ENCODE measurements around the gene PJVK. TPM values are rescaled to one million over a fixed set of nuclear protein-coding genes. Genes with fewer than 3 reads are reported as not detected.

Gene PJVK
- total RNA-seq, 1 experiment from 2014 or later: 2.6 TPM

DNA sequence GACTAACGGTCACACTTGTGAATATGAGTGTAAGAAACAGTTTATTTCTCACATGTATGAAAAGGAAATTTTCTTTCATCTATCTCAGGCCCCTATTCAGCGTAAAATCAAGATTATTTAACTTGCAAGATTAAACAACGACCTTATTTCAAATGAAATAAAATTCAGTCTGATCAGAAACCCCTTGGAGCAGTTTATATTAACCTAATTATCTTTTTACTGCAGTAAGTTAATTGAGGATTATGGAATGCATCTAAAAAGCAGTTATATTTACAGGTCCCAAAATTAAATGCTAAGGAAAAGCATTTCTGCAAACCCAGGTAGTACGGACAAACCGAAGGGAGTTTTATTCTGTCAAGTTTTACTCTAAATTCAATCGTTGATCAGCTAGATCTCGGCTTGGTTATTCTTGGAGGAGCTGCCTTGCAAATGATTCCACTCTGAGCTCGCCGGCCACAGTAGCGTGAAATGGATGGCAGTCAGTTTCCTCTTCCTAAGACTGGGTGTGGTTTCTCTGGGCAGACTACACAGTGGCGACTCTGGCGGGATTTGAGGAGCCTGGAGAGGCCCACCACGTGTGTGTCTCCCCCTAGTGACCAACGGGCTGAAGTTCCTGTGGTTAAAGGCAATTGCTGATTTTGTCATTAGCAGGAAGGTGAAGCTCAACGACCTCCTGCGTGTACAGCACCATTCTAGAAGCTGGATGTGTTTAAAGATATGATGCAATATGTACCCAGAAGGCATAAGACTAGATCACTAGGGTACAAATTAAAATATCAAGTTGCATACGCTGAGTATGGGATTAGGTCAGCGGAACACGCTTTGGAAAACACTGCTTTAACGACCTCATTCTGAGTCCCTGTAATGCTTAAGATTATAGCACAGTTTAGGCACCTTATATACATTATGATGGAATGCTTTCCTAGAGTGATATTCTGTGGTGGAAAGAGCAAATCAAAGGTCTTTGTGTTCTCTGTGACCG lies 36.6 kb upstream of the PJVK start:
- peak overlapping the region; percentile 73; the same call in 1 of the 2 replicates for H3K27ac ChIP-seq (ENCODE audit: low read depth, low read length)
- no peaks in the 10 kb centered on the region for H3K36me3 ChIP-seq (ENCODE audit: control insufficient read depth in 1 of 2, insufficient read depth in 2 of 2, low read length in 2 of 2)
- peak overlapping the region; percentile 68 to 79 for H3K4me3 ChIP-seq (replicated peaks in 1 of 2; ENCODE audit: low read depth in 1 of 2, low read length in 2 of 2)
- no peaks in the 10 kb centered on the region for H3K9me2 ChIP-seq (ENCODE audit: insufficient read depth)
- H4K20me1 ChIP-seq (ENCODE audit: insufficient read depth): no peaks in the 10 kb centered on the region
- RAD21 ChIA-PET (ENCODE audit: low non-redundant PET in 1 of 2, low total read pairs in 2 of 2, uncharacterized antibody in 2 of 2, unreplicated experiment in 2 of 2): no interaction called here
- H3K9ac ChIP-seq (ENCODE audit: low read length): peak overlapping the region; percentile 75
- no peaks in the 10 kb centered on the region for H3K27me3 ChIP-seq (ENCODE audit: insufficient read depth, low read length)
- ATAC-seq (peak; percentile 83), DNase-seq (ENCODE audit: low read depth, low spot score) (peak; percentile 93)
- H3K4me1 ChIP-seq (ENCODE audit: control insufficient read depth in 1 of 2, insufficient read depth in 2 of 2, low read length in 2 of 2): peaks cover 12 to 17% of the 10 kb centered on the region in 2 experiments; a peak in 3 of 4 replicates
- POLR2A ChIA-PET: interaction anchor here (1.1 to 2.3 kb wide), 5 partner anchors 10 to 302 kb away, joined by 4 to 11 read pairs (median 4); partner anchors contain the start of genes PJVK, PRKRA and RBM45
- H2AFZ ChIP-seq (ENCODE audit: low read depth, low read length, poor library complexity, severe bottlenecking): peak overlapping the region; percentile 92
- CTCF ChIA-PET: interaction anchor here (0.6 to 2.7 kb wide), 28 partner anchors 9 to 432 kb away, joined by 3 to 25 read pairs (median 4); partner anchors contain the start of genes PJVK, PRKRA and RBM45
- H3K79me2 ChIP-seq (ENCODE audit: insufficient read depth, low read length): no peaks in the 10 kb centered on the region
- H3K9me3 ChIP-seq (ENCODE audit: control insufficient read depth in 1 of 2, insufficient read depth in 1 of 2, low read depth in 1 of 2, low read length in 2 of 2): no peaks in the 10 kb centered on the region
- intact Hi-C loops (cut with micrococcal nuclease): loop anchor here (1.0 to 10.0 kb wide), 6 partner anchors 107 to 510 kb away; partner anchors contain the start of gene RBM45
- peak overlapping the region; percentile 86 for H3K4me2 ChIP-seq (ENCODE audit: low read length)
- TSS peak; percentile 91 for BruUV-seq (replicated peaks)
- TF ChIP-seq SRF (IDR thresholded peaks at IDR 0.05; ENCODE audit: low read depth): peak; percentile 53; the same call in 1 of the 2 replicates
- TF ChIP-seq, protein P1, sequence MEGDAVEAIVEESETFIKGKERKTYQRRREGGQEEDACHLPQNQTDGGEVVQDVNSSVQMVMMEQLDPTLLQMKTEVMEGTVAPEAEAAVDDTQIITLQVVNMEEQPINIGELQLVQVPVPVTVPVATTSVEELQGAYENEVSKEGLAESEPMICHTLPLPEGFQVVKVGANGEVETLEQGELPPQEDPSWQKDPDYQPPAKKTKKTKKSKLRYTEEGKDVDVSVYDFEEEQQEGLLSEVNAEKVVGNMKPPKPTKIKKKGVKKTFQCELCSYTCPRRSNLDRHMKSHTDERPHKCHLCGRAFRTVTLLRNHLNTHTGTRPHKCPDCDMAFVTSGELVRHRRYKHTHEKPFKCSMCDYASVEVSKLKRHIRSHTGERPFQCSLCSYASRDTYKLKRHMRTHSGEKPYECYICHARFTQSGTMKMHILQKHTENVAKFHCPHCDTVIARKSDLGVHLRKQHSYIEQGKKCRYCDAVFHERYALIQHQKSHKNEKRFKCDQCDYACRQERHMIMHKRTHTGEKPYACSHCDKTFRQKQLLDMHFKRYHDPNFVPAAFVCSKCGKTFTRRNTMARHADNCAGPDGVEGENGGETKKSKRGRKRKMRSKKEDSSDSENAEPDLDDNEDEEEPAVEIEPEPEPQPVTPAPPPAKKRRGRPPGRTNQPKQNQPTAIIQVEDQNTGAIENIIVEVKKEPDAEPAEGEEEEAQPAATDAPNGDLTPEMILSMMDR (IDR thresholded peaks at IDR 0.05 in 2 of 3, conservative IDR thresholded peaks at IDR 0.05 in 1 of 3; ENCODE audit: borderline replicate concordance in 1 of 3, insufficient read depth in 1 of 3, low read depth in 2 of 3, low read length in 2 of 3): peak; percentile 85 to 89 (median 89)
- TF ChIP-seq SP1 (IDR thresholded peaks at IDR 0.05; ENCODE audit: low read depth): no peak; the same call in none of the 2 replicates
- TF ChIP-seq RAD21 (IDR thresholded peaks at IDR 0.05; ENCODE audit: low read depth): peak; percentile 89
- TF ChIP-seq YY1 (IDR thresholded peaks at IDR 0.05; ENCODE audit: extremely low read depth, insufficient replicate concordance, low read depth, low read length): peak; percentile 82
- TF ChIP-seq POLR2A (IDR thresholded peaks at IDR 0.05; ENCODE audit: borderline replicate concordance, extremely low read depth, insufficient read depth, insufficient read length): peak; percentile 65
- no peak for TF ChIP-seq ZNF274 (IDR thresholded peaks at IDR 0.05; ENCODE audit: low read depth, low read length)
- TF ChIP-seq TCF7L2 (IDR thresholded peaks at IDR 0.05; ENCODE audit: borderline replicate concordance, extremely low read depth, insufficient read depth, insufficient read length): no peak
- TF ChIP-seq SIN3A (IDR thresholded peaks at IDR 0.05; ENCODE audit: low read depth): peak; percentile 59
- TF ChIP-seq EZH2phosphoT487 (IDR thresholded peaks at IDR 0.05; ENCODE audit: borderline replicate concordance): no peak
- TF ChIP-seq EGR1 (IDR thresholded peaks at IDR 0.05; ENCODE audit: low read depth): no peak
- TF ChIP-seq ZFX (IDR thresholded peaks at IDR 0.05): no peak
- no peak for TF ChIP-seq REST (IDR thresholded peaks at IDR 0.05; ENCODE audit: low read depth)
- TF ChIP-seq POLR2AphosphoS5 (IDR thresholded peaks at IDR 0.05; ENCODE audit: low read depth, low read length): peak; percentile 83
- no peak for TF ChIP-seq EZH2 (IDR thresholded peaks at IDR 0.05)
- peak; percentile 66 for TF ChIP-seq CEBPB (IDR thresholded peaks at IDR 0.05; ENCODE audit: low read depth)
- no peak for TF ChIP-seq ATF3 (IDR thresholded peaks at IDR 0.05)
- peak; percentile 95 for TF ChIP-seq CBX3 (IDR thresholded peaks at IDR 0.05; ENCODE audit: low read depth)
